GM12878 (cell line): ENCODE results near the gene PCDHA7. TPM values are rescaled to one million over a fixed set of nuclear protein-coding genes. Genes with fewer than 3 reads are reported as not detected.

Source experiments
- ATAC-seq: fragments of 200-7000 bp; cut with Tn5 transposase; 3 replicates; pipeline ENCODE4 v1.9.1; 2020; ENCODE audit warnings: mild to moderate bottlenecking, moderate library complexity
- BruUV-seq: library from RNA; stranded (reverse); fragments of 400-500 nt; replicated peaks from 2 replicates; lab custom pipeline; 2021; lab: Mats Ljungman, UMichigan
- CTCF ChIA-PET: fragments of 300-600 bp; sonication (Branson Sonifier 250); formaldehyde crosslinking; extraction: SDS; loops from one replicate; lab custom pipeline; 2021; ENCODE audit warnings: inconsistent platforms; lab: Yijun Ruan, JAX
- POLR2A ChIA-PET: fragments of 350-600 bp; formaldehyde crosslinking; extraction: SDS; loops from one replicate; lab custom pipeline; 2021; ENCODE audit warnings: inconsistent platforms; lab: Charles Lee
- RAD21 ChIA-PET: fragments of 300-600 bp; sonication (Branson Sonifier 250); formaldehyde crosslinking; loops from one replicate; lab custom pipeline; 2023; ENCODE audit warnings: antibody characterized with exemption; ENCODE audit not compliant: unreplicated experiment; lab: Charles Lee
- SMC1A ChIA-PET: fragments of 300-600 bp; sonication (Branson Sonifier 250); formaldehyde crosslinking; loops from one replicate; lab custom pipeline; 2023; ENCODE audit not compliant: unreplicated experiment, uncharacterized antibody; lab: Charles Lee
- DNase-seq: peaks from one replicate; pipeline ENCODE4 v3.0.0-alpha.2; 2011; ENCODE audit warnings: low read depth, low spot score
- FAIRE-seq: peaks from 3 replicates; lab custom pipeline; 2011; peaks lifted over from hg19 to GRCh38; lab: Jason Lieb, UNC
- H2AFZ ChIP-seq: 2 replicates; pipeline ENCODE4 v1.6.0; 2011; ENCODE audit warnings: low read depth, low read length, control low read depth; ENCODE audit not compliant: control insufficient read depth
- H3K27ac ChIP-seq: 2 replicates; pipeline ENCODE4 v1.5.1; 2011; ENCODE audit warnings: control low read depth; ENCODE audit not compliant: control insufficient read depth, insufficient read depth
- H3K27me3 ChIP-seq, 2 experiments: replicated peaks in 1 of 2; 2 replicates each; pipeline versions ENCODE4 v1.6.0 to v1.6.1; 2011; ENCODE audit warnings: low read length in 1 of 2; ENCODE audit not compliant: control insufficient read depth in 2 of 2, insufficient read depth in 2 of 2
- H3K36me3 ChIP-seq, 2 experiments: 2 replicates each; pipeline ENCODE4 v1.5.1; 2011; ENCODE audit warnings: low read length in 1 of 2; ENCODE audit not compliant: control insufficient read depth in 2 of 2, insufficient read depth in 2 of 2
- H3K4me1 ChIP-seq: 2 replicates; pipeline ENCODE4 v1.6.1; 2011; ENCODE audit warnings: mild to moderate bottlenecking, low read length, moderate library complexity, mixed read lengths; ENCODE audit not compliant: control insufficient read depth, insufficient read depth
- H3K4me2 ChIP-seq: 2 replicates; pipeline ENCODE4 v1.6.0; 2011; ENCODE audit warnings: control low read depth; ENCODE audit not compliant: control insufficient read depth, insufficient read depth
- H3K4me3 ChIP-seq: fragments of 200-600 bp; sonication (generic); 2 replicates; pipeline ENCODE4 v1.5.1; 2016
- H3K79me2 ChIP-seq: 2 replicates; pipeline ENCODE4 v1.6.0; 2011; ENCODE audit warnings: low read length; ENCODE audit not compliant: control insufficient read depth, insufficient read depth
- H3K9ac ChIP-seq: 2 replicates; pipeline ENCODE4 v1.8.0; 2011; ENCODE audit warnings: low read length, control low read depth, mixed read lengths; ENCODE audit not compliant: control insufficient read depth, insufficient read depth
- H3K9me3 ChIP-seq: replicated peaks from 3 replicates; pipeline ENCODE4 v1.5.1; 2011; ENCODE audit warnings: mild to moderate bottlenecking, low read length; ENCODE audit not compliant: control insufficient read depth, insufficient read depth
- H4K20me1 ChIP-seq: 2 replicates; pipeline ENCODE4 v1.6.0; 2011; ENCODE audit not compliant: control insufficient read depth, insufficient read depth
- BCL11A ChIP-seq: IDR thresholded peaks from 2 replicates; pipeline ENCODE4 v1.6.1; 2011; ENCODE audit warnings: low read depth, low read length
- BHLHE40 ChIP-seq, 2 experiments: fragments of 450-650 bp in 1 of 2; IDR thresholded peaks; 2 replicates each; pipeline ENCODE4 v1.6.1; 2011 to 2017; ENCODE audit warnings: low read depth in 2 of 2, borderline replicate concordance in 1 of 2, improper control_type of control experiment in 1 of 2, low read length in 1 of 2, mild to moderate bottlenecking in 1 of 2
- EGR1 ChIP-seq, 2 experiments: IDR thresholded peaks; 1 replicate in 1 of 2; 2 replicates in 1 of 2; pipeline ENCODE4 v1.6.1; 2011 to 2012; ENCODE audit warnings: low read depth in 2 of 2, low read length in 2 of 2, borderline replicate concordance in 1 of 2, mild to moderate bottlenecking in 1 of 2, moderate library complexity in 1 of 2
- GATAD2B ChIP-seq: fragments of 450-650 bp; conservative IDR thresholded peaks from 2 replicates; pipeline ENCODE4 v1.6.1; 2017; ENCODE audit warnings: low read depth, mild to moderate bottlenecking, moderate library complexity
- HCFC1 ChIP-seq: fragments of 150-350 bp; IDR thresholded peaks from 2 replicates; pipeline ENCODE4 v1.6.1; 2014; ENCODE audit warnings: low read length
- HDAC6 ChIP-seq: fragments of 200-600 bp; sonication (generic); IDR thresholded peaks from one replicate; pipeline ENCODE4 v1.8.0; 2017; ENCODE audit warnings: antibody characterized with exemption; ENCODE audit not compliant: unreplicated experiment
- NFXL1 ChIP-seq: fragments of 450-650 bp; IDR thresholded peaks from 2 replicates; pipeline ENCODE4 v1.6.1; 2017; ENCODE audit warnings: antibody characterized with exemption, mild to moderate bottlenecking, borderline replicate concordance
- SPI1 ChIP-seq: IDR thresholded peaks from 2 replicates; pipeline ENCODE4 v1.6.1; 2011; ENCODE audit warnings: low read depth, mild to moderate bottlenecking, low read length, moderate library complexity, borderline replicate concordance; ENCODE audit not compliant: insufficient read depth
- SREBF2 ChIP-seq: IDR thresholded peaks from 2 replicates; pipeline ENCODE4 v1.6.1; 2012; ENCODE audit warnings: mild to moderate bottlenecking, low read length
- TBL1XR1 ChIP-seq: IDR thresholded peaks from 2 replicates; pipeline ENCODE4 v1.6.1; 2012; ENCODE audit warnings: low read depth, low read length, improper control_type of control experiment
- ZBTB4 ChIP-seq: fragments of 450-650 bp; formaldehyde crosslinking; IDR thresholded peaks from 2 replicates; pipeline ENCODE4 v1.4.0; 2022; ENCODE audit warnings: mild to moderate bottlenecking, moderate library complexity
- whole genome bisulfite sequencing: methylation state at CpG from one replicate; pipeline ENCODE4 v1.1.6; 2016; ENCODE audit warnings: low lambda C conversion rate; ENCODE audit not compliant: insufficient replicate concordance, insufficient coverage; ENCODE audit errors: missing lambda C conversion rate; 5-methylcytosine and 5-hydroxymethylcytosine counted together
- in situ Hi-C: fragments of 300-500 bp; cut with MboI; formaldehyde crosslinking; loops from 9 replicates; pipeline ENCODE4 v1.14.3; 2018; ENCODE audit warnings: mixed read lengths
- intact Hi-C: fragments of 100-400 bp; cut with micrococcal nuclease; formaldehyde crosslinking; loops from one replicate; pipeline ENCODE4 v1.14.2; 2022; ENCODE audit not compliant: unreplicated experiment
- polyA plus RNA-seq, 11 experiments: library from polyadenylated mRNA; depleted of rRNA in 4 of 11; unstranded in 6 of 11; stranded (reverse) in 5 of 11; fragments of >200 nt; fragmentation: Nextera tagmentation in 4 of 11; fragmentation: Illumina TruSeq in 1 of 11; extraction: Ambion mirVana in 4 of 11; extraction: Trizol in 1 of 11; gene quantifications; 1 replicate in 1 of 11; 2 replicates in 10 of 11; pipeline versions ENCODE4 v1.2.1 to v1.2.3, GENCODE V29; 2011 to 2016; ENCODE audit warnings: inconsistent platforms in 2 of 11, missing spikeins in 2 of 11, low read depth in 1 of 11
- total RNA-seq, 4 experiments: library from RNA; depleted of rRNA in 3 of 4; stranded (reverse); fragments of >200 nt in 3 of 4; fragmentation: Illumina TruSeq in 1 of 4; extraction: Trizol in 1 of 4; gene quantifications; 2 replicates each; pipeline versions ENCODE4 v1.2.1 to v1.2.3, GENCODE V29; 2013 to 2021
- TF ChIP-seq, protein P1 (sequence below): fragments of 450-650 bp; IDR thresholded peaks from 2 replicates; pipeline ENCODE4 v1.6.1; 2018; ENCODE audit warnings: mild to moderate bottlenecking, low read depth, moderate library complexity; ENCODE audit not compliant: partially characterized antibody
- TF ChIP-seq, protein P2 (sequence below): fragments of 450-650 bp; IDR thresholded peaks from 2 replicates; pipeline ENCODE4 v1.6.1; 2016; ENCODE audit warnings: mild to moderate bottlenecking, moderate library complexity, borderline replicate concordance

The PCDHA7 gene
- total and polyA plus RNA-seq, 10 of the 15 experiments (the other 5 are each of a cell fraction or from before 2014, with no cell fraction given), result 0.05 to 0.06 TPM; not detected in 8

DNA sequence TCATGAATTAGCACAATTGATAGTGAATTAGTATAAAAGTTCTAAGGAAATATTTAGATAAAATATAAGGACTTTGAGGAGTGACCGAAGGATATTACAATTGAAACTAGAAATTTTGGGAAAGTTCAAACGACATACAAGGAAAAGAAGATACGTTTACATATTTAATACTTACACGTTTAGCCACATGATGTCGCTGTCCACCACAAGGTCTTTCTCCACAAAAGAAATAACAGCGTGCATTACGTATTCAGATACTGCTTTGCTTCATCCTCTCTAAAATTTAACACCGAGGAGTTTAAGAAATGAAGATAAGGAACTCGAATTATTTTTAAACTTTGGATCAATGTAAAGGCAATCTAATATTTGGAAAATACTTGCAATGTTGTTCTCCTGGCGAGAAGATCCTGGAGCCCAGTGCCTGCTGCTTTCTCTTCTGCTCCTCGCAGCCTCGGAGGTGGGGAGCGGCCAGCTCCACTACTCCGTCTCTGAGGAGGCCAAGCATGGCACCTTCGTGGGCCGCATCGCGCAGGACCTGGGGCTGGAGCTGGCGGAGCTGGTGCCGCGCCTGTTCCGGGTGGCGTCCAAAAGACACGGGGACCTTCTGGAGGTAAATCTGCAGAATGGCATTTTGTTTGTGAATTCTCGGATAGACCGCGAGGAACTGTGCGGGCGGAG lies 33.1 kb upstream of the PCDHA7 start, which contains the start of gene PCDHA3:
PCDHA3 (plus strand) TSS at position 242 of the 678 bp plus-strand sequence.
- ATAC-seq, result no peak
- POLR2A ChIA-PET, result no interaction called here
- DNase-seq, result no peak
- CTCF ChIA-PET, result no interaction called here
- 66% methylated on average over 29 of the region's 29 CpGs for whole genome bisulfite sequencing
- Histone ChIP-seq H3K4me3 (no peak within 1 kb of the TSS), H2AFZ (no peak within 1 kb of the TSS), H3K27me3 (no peaks in the 10 kb centered on the region), H3K27ac (no peak within 1 kb of the TSS), H3K79me2 (no peaks in the 10 kb centered on the region), H4K20me1 (no peaks in the 10 kb centered on the region), H3K9me3 (peaks cover 1% of the 10 kb centered on the region; the same call in 2 of the 3 replicates), H3K9ac (no peak within 1 kb of the TSS), H3K4me2 (no peak within 1 kb of the TSS), H3K4me1 (no peaks in the 10 kb centered on the region), H3K36me3 (no peaks in the 10 kb centered on the region)
- SMC1A ChIA-PET, result no interaction called here
- RAD21 ChIA-PET, result no interaction called here
- in situ Hi-C loops, result loop anchor here (25.0 kb wide), 1 partner anchor 761 kb away; no protein-coding TSS in a partner anchor
- intact Hi-C loops, result no loop called here
- FAIRE-seq, result no peak
- BruUV-seq, result no TSS peak
- no peak for TF ChIP-seq BHLHE40 (IDR thresholded peaks at IDR 0.05; ENCODE audit: borderline replicate concordance in 1 of 2, low read depth in 2 of 2, low read length in 1 of 2)
- no peak for TF ChIP-seq NFXL1
- TF ChIP-seq BCL11A, result no peak
- TF ChIP-seq, protein P1, sequence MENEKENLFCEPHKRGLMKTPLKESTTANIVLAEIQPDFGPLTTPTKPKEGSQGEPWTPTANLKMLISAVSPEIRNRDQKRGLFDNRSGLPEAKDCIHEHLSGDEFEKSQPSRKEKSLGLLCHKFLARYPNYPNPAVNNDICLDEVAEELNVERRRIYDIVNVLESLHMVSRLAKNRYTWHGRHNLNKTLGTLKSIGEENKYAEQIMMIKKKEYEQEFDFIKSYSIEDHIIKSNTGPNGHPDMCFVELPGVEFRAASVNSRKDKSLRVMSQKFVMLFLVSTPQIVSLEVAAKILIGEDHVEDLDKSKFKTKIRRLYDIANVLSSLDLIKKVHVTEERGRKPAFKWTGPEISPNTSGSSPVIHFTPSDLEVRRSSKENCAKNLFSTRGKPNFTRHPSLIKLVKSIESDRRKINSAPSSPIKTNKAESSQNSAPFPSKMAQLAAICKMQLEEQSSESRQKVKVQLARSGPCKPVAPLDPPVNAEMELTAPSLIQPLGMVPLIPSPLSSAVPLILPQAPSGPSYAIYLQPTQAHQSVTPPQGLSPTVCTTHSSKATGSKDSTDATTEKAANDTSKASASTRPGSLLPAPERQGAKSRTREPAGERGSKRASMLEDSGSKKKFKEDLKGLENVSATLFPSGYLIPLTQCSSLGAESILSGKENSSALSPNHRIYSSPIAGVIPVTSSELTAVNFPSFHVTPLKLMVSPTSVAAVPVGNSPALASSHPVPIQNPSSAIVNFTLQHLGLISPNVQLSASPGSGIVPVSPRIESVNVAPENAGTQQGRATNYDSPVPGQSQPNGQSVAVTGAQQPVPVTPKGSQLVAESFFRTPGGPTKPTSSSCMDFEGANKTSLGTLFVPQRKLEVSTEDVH, result no peak
- no peak for TF ChIP-seq HCFC1
- TF ChIP-seq HDAC6, result no peak
- no peak for TF ChIP-seq SREBF2
- TF ChIP-seq ZBTB4 (CRISPR knock-in tag), result no peak
- no peak for TF ChIP-seq EGR1 (IDR thresholded peaks at IDR 0.05; ENCODE audit: borderline replicate concordance in 1 of 2, low read depth in 2 of 2, low read length in 2 of 2)
- no peak for TF ChIP-seq GATAD2B
- TF ChIP-seq, protein P2, sequence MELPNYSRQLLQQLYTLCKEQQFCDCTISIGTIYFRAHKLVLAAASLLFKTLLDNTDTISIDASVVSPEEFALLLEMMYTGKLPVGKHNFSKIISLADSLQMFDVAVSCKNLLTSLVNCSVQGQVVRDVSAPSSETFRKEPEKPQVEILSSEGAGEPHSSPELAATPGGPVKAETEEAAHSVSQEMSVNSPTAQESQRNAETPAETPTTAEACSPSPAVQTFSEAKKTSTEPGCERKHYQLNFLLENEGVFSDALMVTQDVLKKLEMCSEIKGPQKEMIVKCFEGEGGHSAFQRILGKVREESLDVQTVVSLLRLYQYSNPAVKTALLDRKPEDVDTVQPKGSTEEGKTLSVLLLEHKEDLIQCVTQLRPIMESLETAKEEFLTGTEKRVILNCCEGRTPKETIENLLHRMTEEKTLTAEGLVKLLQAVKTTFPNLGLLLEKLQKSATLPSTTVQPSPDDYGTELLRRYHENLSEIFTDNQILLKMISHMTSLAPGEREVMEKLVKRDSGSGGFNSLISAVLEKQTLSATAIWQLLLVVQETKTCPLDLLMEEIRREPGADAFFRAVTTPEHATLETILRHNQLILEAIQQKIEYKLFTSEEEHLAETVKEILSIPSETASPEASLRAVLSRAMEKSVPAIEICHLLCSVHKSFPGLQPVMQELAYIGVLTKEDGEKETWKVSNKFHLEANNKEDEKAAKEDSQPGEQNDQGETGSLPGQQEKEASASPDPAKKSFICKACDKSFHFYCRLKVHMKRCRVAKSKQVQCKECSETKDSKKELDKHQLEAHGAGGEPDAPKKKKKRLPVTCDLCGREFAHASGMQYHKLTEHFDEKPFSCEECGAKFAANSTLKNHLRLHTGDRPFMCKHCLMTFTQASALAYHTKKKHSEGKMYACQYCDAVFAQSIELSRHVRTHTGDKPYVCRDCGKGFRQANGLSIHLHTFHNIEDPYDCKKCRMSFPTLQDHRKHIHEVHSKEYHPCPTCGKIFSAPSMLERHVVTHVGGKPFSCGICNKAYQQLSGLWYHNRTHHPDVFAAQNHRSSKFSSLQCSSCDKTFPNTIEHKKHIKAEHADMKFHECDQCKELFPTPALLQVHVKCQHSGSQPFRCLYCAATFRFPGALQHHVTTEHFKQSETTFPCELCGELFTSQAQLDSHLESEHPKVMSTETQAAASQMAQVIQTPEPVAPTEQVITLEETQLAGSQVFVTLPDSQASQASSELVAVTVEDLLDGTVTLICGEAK, result no peak
- TF ChIP-seq SPI1, result no peak
- no peak for TF ChIP-seq TBL1XR1
